ENCODE data around the gene TRPM3.

The TRPM3 gene

GRCh38 chr9:70881333-70881732 lies 240.1 kb downstream of the TRPM3 start:
- TF ChIP-seq POLR2A (IDR thresholded peaks at IDR 0.05; ENCODE audit: extremely low read depth, insufficient read length), result no peak
- TF ChIP-seq MYC (IDR thresholded peaks at IDR 0.05; ENCODE audit: low read depth, low read length), result no peak
- TF ChIP-seq, protein P1, sequence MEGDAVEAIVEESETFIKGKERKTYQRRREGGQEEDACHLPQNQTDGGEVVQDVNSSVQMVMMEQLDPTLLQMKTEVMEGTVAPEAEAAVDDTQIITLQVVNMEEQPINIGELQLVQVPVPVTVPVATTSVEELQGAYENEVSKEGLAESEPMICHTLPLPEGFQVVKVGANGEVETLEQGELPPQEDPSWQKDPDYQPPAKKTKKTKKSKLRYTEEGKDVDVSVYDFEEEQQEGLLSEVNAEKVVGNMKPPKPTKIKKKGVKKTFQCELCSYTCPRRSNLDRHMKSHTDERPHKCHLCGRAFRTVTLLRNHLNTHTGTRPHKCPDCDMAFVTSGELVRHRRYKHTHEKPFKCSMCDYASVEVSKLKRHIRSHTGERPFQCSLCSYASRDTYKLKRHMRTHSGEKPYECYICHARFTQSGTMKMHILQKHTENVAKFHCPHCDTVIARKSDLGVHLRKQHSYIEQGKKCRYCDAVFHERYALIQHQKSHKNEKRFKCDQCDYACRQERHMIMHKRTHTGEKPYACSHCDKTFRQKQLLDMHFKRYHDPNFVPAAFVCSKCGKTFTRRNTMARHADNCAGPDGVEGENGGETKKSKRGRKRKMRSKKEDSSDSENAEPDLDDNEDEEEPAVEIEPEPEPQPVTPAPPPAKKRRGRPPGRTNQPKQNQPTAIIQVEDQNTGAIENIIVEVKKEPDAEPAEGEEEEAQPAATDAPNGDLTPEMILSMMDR (IDR thresholded peaks at IDR 0.05; ENCODE audit: low read depth, low read length), result no peak
- TF ChIP-seq MAX (IDR thresholded peaks at IDR 0.05; ENCODE audit: low read depth, low read length), result no peak
- H3K4me3 ChIP-seq (ENCODE audit: low read depth, low read length), result no peak overlapping the region
- no peak for DNase-seq (ENCODE audit: low read depth)

DNA sequence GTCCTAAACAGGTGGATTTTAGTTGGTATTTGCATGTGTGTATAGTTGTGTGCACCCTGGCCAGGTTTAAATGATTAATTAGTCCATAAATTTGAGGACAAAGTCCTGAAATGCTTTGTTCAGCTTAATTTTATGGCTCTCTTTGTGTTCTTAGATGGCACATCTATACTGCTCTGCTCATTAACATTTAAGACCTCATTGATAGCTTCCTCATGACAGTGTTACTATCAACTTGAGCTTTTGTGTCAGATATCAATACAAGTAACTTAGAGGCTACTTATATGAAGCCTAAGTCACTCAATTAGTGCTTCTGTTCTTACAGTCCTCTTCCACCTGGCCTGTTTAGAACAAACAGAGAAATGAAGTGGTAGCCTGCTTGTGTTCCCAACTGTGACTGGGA lies 240.9 kb downstream of the TRPM3 start:
- DNase-seq (ENCODE audit: low read depth), result no peak
- no peak overlapping the region for H3K4me3 ChIP-seq (ENCODE audit: low read depth, low read length)
- TF ChIP-seq MYC (IDR thresholded peaks at IDR 0.05; ENCODE audit: low read depth, low read length), result no peak

GRCh38 chr9:70878576-70878975 lies 242.8 kb downstream of the TRPM3 start:
- TF ChIP-seq POLR2A (IDR thresholded peaks at IDR 0.05; ENCODE audit: extremely low read depth, insufficient read length), result no peak
- no peak for TF ChIP-seq MAX (IDR thresholded peaks at IDR 0.05; ENCODE audit: low read depth, low read length)
- no peak for TF ChIP-seq MYC (IDR thresholded peaks at IDR 0.05; ENCODE audit: low read depth, low read length)
- TF ChIP-seq, protein P1 (IDR thresholded peaks at IDR 0.05; ENCODE audit: low read depth, low read length), result no peak
- H3K4me3 ChIP-seq (ENCODE audit: low read depth, low read length), result no peak overlapping the region
- DNase-seq (ENCODE audit: low read depth), result no peak

- H3K4me3 ChIP-seq (ENCODE audit: low read depth, low read length), result no peak overlapping the region
- no peak for DNase-seq (ENCODE audit: low read depth)
- TF ChIP-seq MAX (IDR thresholded peaks at IDR 0.05; ENCODE audit: low read depth, low read length), result no peak
- no peak for TF ChIP-seq POLR2A (IDR thresholded peaks at IDR 0.05; ENCODE audit: extremely low read depth, insufficient read length)
Measured at GRCh38 chr9:70874451-70874850, 247.0 kb downstream of the TRPM3 start.

DNA sequence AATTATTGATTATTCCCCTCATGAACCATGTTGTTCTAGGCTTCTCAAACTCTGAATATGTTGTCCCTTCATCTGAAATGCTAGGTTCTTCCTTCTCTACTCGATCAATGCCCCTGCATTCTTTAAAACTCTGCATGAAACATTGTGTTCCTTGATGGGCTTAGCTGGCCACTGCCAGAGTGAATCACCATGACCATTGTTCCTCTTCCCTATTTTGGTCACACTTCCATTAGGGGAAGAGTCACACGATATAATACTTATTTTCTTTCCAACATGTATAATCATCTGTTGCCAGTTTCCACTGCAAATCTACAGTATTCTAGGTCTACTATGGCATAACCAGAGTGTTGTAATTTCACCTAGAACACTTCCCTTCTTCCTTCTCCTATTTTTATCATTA lies 247.9 kb downstream of the TRPM3 start:
- TF ChIP-seq MAX (IDR thresholded peaks at IDR 0.05; ENCODE audit: low read depth, low read length), result no peak
- no peak for TF ChIP-seq POLR2A (IDR thresholded peaks at IDR 0.05; ENCODE audit: extremely low read depth, insufficient read length)
- TF ChIP-seq, protein P1 (IDR thresholded peaks at IDR 0.05; ENCODE audit: low read depth, low read length), result no peak
- TF ChIP-seq MYC (IDR thresholded peaks at IDR 0.05; ENCODE audit: low read depth, low read length), result no peak
- DNase-seq (ENCODE audit: low read depth), result no peak
- H3K4me3 ChIP-seq (ENCODE audit: low read depth, low read length), result no peak overlapping the region

DNA sequence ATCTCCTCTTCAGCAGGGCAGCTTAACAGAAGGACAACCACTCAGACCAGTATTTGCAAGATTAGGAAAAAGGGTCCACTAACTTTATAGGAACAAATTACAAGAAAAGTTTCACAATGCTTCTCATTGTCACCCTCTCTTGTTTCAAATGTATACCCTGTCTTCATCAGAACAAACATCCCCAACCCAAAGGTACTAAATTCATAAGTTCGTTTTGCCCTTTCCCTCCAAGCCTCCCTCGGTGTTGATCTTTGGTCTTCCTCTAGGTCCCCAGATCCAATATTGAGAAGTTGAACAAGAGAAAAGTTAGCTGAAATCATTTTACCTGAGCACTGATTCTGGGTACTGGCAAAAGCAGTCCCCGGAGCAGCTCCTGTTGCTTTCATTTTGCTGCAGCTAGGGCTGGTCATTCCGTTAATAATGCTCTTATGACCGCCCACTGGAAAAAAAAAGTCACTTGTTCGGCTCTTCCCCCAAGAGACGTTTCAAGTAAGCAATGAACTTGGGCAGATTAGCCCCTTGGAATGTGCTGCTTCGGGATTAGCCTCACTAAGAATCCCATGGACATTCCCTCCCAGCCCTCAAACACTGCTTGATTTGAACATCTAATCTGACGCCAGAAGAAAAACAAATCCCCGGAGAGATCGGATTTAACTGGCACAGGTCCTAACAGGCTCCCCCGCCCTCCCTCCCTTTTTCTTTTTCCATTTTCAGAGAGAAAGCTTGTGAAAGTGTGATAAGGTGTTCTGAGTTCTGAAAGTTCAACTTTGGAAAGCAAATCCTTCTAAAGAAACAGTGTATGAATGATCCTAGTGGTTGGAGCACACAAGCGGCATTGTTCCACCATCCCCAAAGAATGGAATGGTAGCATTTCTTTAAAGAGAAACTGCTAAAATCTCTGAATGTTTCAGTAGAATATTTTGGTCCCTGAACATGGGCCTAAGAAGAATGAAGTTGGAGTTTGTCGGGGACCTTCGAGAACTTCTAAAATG lies 252.5 kb downstream of the TRPM3 start:
- H3K4me3 ChIP-seq (ENCODE audit: low read depth, low read length), result no peak overlapping the region
- DNase-seq (ENCODE audit: low read depth), result no peak
- TF ChIP-seq, protein P1 (IDR thresholded peaks at IDR 0.05; ENCODE audit: low read depth, low read length), result no peak
- TF ChIP-seq MYC (IDR thresholded peaks at IDR 0.05; ENCODE audit: low read depth, low read length) (no peak), MAX (IDR thresholded peaks at IDR 0.05; ENCODE audit: low read depth, low read length) (no peak), POLR2A (IDR thresholded peaks at IDR 0.05; ENCODE audit: extremely low read depth, insufficient read length) (no peak)
